22Rv1 (cell line): ENCODE results near the gene OR2L8.
A peak's percentile ranks its signal among the peaks of the same experiment; 100 is the strongest.
"Not testable (repeated sequence)": the region's sequence is repeated elsewhere in the genome, so short reads cannot be mapped to it uniquely, and the experiment has no call there.

Source experiments
- ZFX ChIP-seq: fragments of 450-650 bp; IDR thresholded peaks from 2 replicates; pipeline ENCODE4 v1.6.1; 2017; ENCODE audit warnings: antibody characterized with exemption, borderline replicate concordance
- TF ChIP-seq, protein P1 (sequence below): fragments of 450-650 bp; IDR thresholded peaks from 2 replicates; pipeline ENCODE4 v1.5.1; 2017; ENCODE audit warnings: mild to moderate bottlenecking

DNA sequence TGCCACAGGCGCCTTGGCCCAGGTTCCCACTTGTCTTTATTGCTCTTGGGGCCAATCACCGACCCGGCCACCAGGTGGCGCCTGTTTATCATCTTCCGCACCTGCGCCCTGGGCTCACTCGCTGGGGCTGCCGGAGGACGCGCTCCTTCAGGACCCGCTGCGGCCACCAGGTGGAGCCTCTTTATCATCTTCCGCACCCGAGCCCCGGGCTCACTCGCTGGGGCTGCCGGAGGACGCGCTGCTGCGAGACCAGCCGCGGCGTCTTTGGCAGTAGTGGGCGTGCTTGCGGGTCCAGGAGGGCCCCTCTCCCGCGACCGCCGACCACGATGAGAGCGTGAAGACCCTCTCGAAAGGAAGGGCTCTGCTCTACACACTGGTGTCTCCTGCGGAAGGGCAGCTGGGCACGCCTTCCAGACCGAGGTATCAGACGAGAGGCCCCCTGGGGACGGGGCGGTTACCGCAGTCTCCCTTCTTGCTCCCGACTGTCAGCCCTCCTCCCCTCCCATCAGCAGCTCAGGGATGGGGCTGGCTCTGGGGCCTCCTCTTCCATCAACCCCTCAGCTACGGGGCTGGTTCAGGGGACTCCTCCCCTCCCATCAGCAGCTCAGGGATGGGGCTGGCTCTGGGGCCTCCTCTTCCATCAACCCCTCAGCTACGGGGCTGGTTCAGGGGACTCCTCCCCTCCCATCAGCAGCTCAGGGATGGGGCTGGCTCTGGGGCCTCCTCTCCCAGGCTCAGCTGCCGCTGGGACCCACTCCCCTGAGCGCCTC, 11.5 kb upstream of the OR2L8 start:
- TF ChIP-seq, protein P1, sequence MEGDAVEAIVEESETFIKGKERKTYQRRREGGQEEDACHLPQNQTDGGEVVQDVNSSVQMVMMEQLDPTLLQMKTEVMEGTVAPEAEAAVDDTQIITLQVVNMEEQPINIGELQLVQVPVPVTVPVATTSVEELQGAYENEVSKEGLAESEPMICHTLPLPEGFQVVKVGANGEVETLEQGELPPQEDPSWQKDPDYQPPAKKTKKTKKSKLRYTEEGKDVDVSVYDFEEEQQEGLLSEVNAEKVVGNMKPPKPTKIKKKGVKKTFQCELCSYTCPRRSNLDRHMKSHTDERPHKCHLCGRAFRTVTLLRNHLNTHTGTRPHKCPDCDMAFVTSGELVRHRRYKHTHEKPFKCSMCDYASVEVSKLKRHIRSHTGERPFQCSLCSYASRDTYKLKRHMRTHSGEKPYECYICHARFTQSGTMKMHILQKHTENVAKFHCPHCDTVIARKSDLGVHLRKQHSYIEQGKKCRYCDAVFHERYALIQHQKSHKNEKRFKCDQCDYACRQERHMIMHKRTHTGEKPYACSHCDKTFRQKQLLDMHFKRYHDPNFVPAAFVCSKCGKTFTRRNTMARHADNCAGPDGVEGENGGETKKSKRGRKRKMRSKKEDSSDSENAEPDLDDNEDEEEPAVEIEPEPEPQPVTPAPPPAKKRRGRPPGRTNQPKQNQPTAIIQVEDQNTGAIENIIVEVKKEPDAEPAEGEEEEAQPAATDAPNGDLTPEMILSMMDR = peak; percentile 95
- not testable (repeated sequence) for TF ChIP-seq ZFX
